Measurements from ENCODE around the gene RGP1.
A peak's percentile ranks its signal among the peaks of the same experiment; 100 is the strongest.

RGP1 gene

DNA sequence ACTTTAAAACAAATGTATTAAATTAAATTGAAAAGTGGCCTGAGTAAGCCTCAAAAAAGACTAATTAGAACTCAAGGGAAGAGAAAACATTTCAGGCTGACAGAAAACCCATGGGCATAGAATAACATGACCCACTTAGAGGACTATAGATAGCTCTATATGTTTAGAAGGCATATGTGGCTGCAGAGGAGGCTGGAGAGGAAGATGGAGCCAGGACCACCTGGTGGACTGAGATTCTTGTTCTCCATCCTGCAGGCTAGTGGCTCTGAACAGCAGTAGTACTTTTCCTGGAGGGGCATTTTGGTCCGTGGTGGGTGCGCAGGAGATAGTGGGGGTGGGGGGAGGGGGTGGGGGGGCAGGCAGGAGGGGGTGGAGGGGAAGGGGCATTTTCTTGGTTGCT lies 32.0 kb downstream of the RGP1 start:
- TF ChIP-seq, protein P1, sequence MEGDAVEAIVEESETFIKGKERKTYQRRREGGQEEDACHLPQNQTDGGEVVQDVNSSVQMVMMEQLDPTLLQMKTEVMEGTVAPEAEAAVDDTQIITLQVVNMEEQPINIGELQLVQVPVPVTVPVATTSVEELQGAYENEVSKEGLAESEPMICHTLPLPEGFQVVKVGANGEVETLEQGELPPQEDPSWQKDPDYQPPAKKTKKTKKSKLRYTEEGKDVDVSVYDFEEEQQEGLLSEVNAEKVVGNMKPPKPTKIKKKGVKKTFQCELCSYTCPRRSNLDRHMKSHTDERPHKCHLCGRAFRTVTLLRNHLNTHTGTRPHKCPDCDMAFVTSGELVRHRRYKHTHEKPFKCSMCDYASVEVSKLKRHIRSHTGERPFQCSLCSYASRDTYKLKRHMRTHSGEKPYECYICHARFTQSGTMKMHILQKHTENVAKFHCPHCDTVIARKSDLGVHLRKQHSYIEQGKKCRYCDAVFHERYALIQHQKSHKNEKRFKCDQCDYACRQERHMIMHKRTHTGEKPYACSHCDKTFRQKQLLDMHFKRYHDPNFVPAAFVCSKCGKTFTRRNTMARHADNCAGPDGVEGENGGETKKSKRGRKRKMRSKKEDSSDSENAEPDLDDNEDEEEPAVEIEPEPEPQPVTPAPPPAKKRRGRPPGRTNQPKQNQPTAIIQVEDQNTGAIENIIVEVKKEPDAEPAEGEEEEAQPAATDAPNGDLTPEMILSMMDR (IDR thresholded peaks at IDR 0.05; ENCODE audit: borderline replicate concordance, insufficient read depth, low read depth, low read length) = no peak
- no peak overlapping the region for H3K4me3 ChIP-seq (ENCODE audit: low read depth, low read length)

DNA sequence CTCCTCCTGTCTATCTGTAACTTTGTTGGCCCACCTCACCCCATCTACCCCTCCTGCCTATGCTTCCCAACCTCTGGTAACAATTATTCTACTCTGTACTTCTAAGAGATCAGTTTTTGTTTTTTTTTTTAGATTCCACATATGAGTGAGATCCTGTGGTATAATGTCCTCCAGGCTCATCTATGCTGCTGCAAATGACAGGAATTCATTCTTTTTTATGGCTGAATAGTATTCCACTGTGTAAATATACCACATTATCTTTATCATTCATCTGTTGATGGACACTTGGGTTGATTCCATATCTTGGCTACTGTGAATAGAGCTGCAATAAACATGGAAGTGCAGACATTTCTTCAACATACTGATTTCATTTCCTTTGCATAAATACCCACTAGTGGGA lies 34.3 kb downstream of the RGP1 start:
- TF ChIP-seq, protein P1 (IDR thresholded peaks at IDR 0.05; ENCODE audit: borderline replicate concordance, insufficient read depth, low read depth, low read length) = no peak
- H3K4me3 ChIP-seq (ENCODE audit: low read depth, low read length) = no peak overlapping the region

DNA sequence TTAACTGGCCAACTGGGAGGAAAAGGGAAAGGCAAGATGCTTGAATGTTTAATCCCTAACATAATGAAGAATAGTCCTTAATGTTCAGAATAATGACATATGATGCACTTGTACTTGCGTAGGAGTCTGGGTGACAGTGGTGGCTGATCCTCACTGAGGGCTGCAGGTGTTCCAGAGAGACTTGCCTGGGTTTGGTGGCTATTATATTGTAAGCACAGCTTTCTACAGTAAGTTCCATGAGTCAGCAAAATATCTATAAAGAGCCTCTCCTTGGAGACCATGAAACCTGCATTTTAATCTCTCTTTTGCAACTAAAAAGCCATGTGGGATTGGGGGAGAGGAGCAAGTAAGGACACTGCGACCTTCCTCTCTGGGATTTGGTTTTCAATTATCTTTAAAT lies 40.5 kb downstream of the RGP1 start:
- TF ChIP-seq, protein P1 (IDR thresholded peaks at IDR 0.05; ENCODE audit: borderline replicate concordance, insufficient read depth, low read depth, low read length) = no peak
- H3K4me3 ChIP-seq (ENCODE audit: low read depth, low read length) = no peak overlapping the region

DNA sequence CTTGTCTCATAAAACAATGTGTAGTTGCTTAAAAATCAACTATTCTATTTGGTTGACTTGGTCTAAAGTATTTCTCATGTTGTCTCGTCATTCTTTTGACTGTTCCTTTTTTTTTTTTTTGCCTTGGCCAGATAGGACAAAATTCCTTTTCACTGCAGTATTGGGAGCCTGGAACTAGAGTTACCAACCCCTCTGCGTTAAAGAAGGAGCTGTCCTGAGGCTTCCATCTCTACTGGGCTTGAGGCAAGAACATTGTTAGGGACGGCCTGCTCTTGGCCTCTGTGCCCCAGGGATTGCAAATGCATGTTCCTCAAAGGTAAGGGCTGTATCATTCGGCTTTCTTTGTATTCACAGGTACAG lies 40.9 kb downstream of the RGP1 start:
- TF ChIP-seq, protein P1 (IDR thresholded peaks at IDR 0.05; ENCODE audit: borderline replicate concordance, insufficient read depth, low read depth, low read length) = no peak
- H3K4me3 ChIP-seq (ENCODE audit: low read depth, low read length) = no peak overlapping the region

DNA sequence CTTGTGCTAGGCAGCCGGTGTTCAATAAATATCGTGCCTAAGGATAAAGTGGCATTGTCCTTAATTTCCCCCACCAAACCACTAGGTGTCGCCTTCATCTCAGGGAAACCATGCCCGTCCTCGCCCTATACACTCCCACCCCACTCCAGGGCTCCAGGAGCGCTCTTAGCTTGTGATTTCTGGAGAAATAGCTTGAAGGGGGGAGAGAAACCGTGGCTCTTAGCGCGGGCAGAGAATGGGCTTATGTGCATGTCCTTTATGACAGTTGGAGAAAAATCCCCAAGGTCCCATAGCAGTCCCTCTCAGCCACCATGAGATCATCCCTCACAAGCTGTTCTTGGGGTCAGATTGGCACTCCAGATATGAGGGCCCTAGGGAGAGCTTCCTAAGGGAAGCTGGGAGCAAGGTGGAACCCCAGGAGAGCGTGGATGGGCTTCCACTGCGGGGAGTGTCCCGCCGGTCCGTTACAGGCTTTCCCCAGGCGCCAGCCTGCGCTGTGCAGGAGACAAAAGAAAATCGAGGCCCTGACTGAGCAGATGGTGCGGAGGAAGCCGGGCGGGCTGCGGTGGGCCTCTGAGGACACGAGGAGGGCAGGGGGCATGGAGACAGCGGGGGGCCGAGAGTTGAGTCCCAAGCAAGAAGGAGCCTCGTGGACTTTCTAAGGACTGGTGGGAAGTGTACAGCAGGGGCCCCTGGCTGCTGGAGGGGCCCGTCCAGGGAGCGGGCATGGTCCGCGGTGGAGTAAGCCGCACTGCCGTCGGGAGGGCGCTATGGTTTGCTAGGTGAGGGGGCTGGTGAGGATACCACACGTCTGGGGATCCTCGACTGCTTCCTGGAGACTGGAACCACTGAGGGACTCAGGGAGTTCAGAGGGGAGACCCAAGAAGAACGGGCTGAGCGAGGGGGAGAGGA lies 41.6 kb downstream of the RGP1 start:
- H3K4me3 ChIP-seq (ENCODE audit: low read depth, low read length) = no peak overlapping the region

DNA sequence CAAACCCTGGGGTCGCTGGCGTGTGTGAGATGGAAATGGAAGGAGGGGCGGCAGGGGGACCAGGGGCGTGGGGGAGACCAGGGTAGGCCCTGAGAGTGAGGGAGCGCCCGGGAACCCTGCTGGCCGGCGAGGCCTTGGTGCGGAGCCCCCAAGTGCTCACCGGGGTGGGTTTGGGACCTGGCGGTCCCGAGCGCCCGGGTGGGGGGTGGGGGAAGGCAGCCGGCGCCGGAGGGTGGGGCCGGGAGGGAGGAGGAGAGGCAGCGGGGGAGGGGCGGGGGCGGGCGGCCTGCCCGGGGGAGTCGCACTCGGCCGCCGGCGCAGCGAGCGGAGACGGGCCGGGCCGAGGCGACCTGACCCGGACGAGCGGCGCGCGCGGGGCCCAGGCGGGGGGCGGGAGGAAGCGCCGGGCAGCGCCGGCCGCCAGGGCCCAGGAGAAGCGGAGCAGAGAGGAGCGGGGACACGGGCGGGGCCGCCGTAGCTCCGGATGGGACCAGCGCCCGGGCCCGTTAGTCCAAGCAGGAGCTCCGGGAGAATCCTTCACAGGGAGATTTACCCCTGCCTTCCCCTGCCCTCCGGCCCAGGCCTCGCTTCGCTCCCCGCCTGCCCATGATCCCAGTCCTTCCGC lies 42.3 kb downstream of the RGP1 start, which contains the start of gene NPR2:
TSS of gene NPR2 (plus strand) at position 295 of the 625 bp plus-strand sequence. CDS start 818 bp downstream, outside the sequence.
- no peak within 1 kb of the TSS for H3K4me3 ChIP-seq (ENCODE audit: low read depth, low read length)
- TF ChIP-seq, protein P1 (IDR thresholded peaks at IDR 0.05; ENCODE audit: borderline replicate concordance, insufficient read depth, low read depth, low read length) = no peak

More for the DNA sequence above, 41.6 kb downstream of the RGP1 start:
- TF ChIP-seq, protein P1 (IDR thresholded peaks at IDR 0.05; ENCODE audit: borderline replicate concordance, insufficient read depth, low read depth, low read length) = peak; percentile 69

Data from GM12875 (cell line).